Measurements from ENCODE around the gene TAMALIN.

TAMALIN gene

GRCh38 chr12:52005218-52005902 is 1.4 kb upstream of the TAMALIN start:
- TF ChIP-seq CTCF (IDR thresholded peaks at IDR 0.05; ENCODE audit: low read depth, low read length, missing control alignments): no peak
- no peak overlapping the region for H3K4me3 ChIP-seq (replicated peaks; ENCODE audit: low read depth, low read length)
- no peak for DNase-seq (ENCODE audit: extremely low read depth, low read depth)

DNA sequence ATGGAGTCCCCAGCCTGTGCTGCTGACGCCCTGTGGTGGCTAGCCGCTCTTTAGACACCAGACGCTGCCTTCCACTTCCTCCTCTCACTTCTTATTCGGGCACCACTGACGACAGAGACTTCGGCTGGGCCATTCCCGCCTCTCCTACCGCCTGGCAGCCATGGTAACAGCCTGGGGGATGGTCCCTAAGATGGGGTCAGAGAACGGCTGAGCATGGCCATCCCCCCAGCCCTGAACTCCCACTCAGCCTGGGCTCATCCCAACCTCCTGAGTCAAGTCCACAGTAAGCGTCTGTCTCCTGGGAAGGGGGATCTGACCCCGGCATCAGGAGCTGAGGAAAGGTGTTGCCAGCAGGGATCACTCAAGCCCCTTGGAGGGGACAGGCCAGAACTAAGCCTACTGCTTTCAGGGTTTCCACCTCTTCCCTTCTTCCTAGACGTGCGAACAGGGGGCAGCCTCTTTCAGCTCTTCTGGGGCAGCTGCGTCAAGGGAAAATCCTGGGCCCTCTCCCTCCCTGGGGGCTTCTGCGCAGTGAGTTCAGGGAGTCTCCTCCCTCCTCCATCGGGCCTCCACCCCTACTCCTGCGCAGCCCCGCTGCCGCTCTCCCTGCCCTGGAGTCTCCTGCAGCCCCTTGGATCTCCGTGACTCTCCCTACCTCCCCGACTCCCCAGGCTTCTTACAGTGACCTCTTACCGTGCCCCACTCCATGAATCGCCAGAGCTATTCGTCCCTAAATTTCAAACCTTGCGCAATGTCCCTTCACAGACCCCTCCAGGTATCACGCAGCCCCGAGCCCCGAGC is 643 bp upstream of the TAMALIN start:
- H3K4me3 ChIP-seq (replicated peaks; ENCODE audit: low read depth, low read length): peak overlapping the region; percentile 52
- TF ChIP-seq CTCF (IDR thresholded peaks at IDR 0.05; ENCODE audit: low read depth, low read length, missing control alignments): no peak
- DNase-seq (ENCODE audit: extremely low read depth, low read depth): no peak

GRCh38 chr12:52007158-52007921 is 594 bp downstream of the TAMALIN start:
- DNase-seq (ENCODE audit: extremely low read depth, low read depth): no peak

DNA sequence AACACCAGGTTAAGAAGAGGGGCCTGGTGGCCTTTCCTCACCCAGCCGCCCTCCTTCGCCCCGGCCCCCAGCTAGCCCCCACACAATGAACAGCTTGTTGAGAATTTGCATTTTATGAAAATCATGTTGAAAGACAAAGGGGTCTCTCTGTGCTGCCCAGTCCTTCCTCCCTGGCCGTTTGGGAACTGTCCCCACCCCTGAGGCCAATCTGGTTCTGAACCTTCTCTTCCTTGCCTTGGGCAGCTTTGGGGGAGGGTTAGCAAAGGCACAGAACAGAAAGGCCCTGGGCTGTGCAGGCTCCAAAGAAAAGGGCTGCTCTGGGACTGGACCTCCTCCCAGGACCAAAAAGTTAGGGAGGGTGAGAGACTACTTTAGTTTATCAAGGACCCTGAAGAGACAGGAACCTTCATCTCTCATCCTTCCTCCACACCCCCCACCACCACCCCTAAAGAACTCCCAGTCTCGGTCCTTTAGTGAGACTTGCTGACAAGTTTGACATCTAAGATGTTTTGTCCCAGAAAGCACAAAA is 1.3 kb downstream of the TAMALIN start:
- TF ChIP-seq CTCF (IDR thresholded peaks at IDR 0.05; ENCODE audit: low read depth, low read length, missing control alignments): no peak
- peak overlapping the region; percentile 52 for H3K4me3 ChIP-seq (replicated peaks; ENCODE audit: low read depth, low read length)
- no peak for DNase-seq (ENCODE audit: extremely low read depth, low read depth)

More at GRCh38 chr12:52007158-52007921, 594 bp downstream of the TAMALIN start:
- no peak for TF ChIP-seq CTCF (IDR thresholded peaks at IDR 0.05; ENCODE audit: low read depth, low read length, missing control alignments)
- H3K4me3 ChIP-seq (replicated peaks; ENCODE audit: low read depth, low read length): peak overlapping the region; percentile 52

DNA sequence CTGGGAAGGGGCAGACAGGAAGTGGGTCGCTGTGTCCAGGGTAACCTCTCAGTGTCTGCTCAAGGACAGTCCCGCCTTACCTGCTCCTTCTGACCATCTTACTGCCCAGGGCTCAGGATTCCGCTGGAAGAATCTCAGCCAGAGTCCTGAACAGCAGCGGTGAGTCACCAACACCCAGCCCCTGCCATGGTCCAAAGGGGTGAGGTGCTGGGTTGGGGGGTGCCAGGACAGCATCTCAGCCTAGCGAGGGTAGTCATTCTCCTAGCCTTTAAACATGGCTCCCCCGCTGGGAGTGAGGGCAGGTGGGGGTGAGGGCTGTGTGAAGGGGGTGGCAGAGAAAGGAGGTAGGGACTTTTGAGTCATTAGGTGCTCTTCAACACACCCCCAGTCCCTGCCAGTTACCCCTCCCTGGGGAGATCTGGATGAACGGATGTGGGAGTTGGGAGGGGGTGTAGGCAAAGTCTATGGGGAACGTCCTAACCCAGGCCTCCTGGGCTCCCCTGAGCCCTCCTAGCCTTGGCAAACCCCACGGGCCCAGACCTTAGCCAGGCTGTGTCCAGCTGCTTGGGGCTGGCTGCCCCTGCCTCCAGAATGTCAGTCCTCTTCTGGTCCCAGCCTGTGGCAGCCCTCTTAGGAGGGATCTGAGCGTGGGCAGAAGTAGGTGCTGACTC is 2.5 kb downstream of the TAMALIN start:
- no peak overlapping the region for H3K4me3 ChIP-seq (replicated peaks; ENCODE audit: low read depth, low read length)
- no peak for TF ChIP-seq CTCF (IDR thresholded peaks at IDR 0.05; ENCODE audit: low read depth, low read length, missing control alignments)
- DNase-seq (ENCODE audit: extremely low read depth, low read depth): no peak

- TF ChIP-seq CTCF (IDR thresholded peaks at IDR 0.05; ENCODE audit: low read depth, low read length, missing control alignments): no peak
- peak overlapping the region; percentile 20; the same call in 1 of the 2 replicates for H3K4me3 ChIP-seq (replicated peaks; ENCODE audit: low read depth, low read length)
- DNase-seq (ENCODE audit: extremely low read depth, low read depth): peak; percentile 36
These were observed 3.4 kb downstream of the TAMALIN start for GRCh38 chr12:52010152-52010622.

Data from HFF-Myc (cell line).